GM10847 (cell line): Measurements from ENCODE around the gene DDI1.

ENCODE experiments used
- POLR2A ChIP-seq: IDR thresholded peaks from 2 replicates; pipeline ENCODE4 v1.6.1; 2011; ENCODE audit not compliant: insufficient read length; ENCODE audit errors: extremely low read depth

DDI1 gene

GRCh38 chr11:104060004-104060794 is 23.8 kb downstream of the DDI1 start:
- TF ChIP-seq POLR2A, result no peak

- no peak for TF ChIP-seq POLR2A
Measured at GRCh38 chr11:104060820-104061219, 24.4 kb downstream of the DDI1 start.

GRCh38 chr11:104061853-104062521 is 25.5 kb downstream of the DDI1 start:
- TF ChIP-seq POLR2A, result no peak

GRCh38 chr11:104064034-104064630 is 27.7 kb downstream of the DDI1 start:
- TF ChIP-seq POLR2A, result no peak

- TF ChIP-seq POLR2A, result no peak
Measured at GRCh38 chr11:104067534-104067933, 31.1 kb downstream of the DDI1 start.

GRCh38 chr11:104073950-104074705 is 37.7 kb downstream of the DDI1 start:
- no peak for TF ChIP-seq POLR2A

- TF ChIP-seq POLR2A, result no peak
Measured at GRCh38 chr11:104075091-104075490, 38.7 kb downstream of the DDI1 start.

GRCh38 chr11:104075706-104076105 is 39.3 kb downstream of the DDI1 start:
- TF ChIP-seq POLR2A, result no peak

GRCh38 chr11:104076455-104076854 is 40.0 kb downstream of the DDI1 start:
- no peak for TF ChIP-seq POLR2A

- TF ChIP-seq POLR2A, result no peak
Measured at GRCh38 chr11:104078245-104078644, 41.8 kb downstream of the DDI1 start.

GRCh38 chr11:104078995-104079394 is 42.6 kb downstream of the DDI1 start:
- no peak for TF ChIP-seq POLR2A

GRCh38 chr11:104086621-104087020 is 50.2 kb downstream of the DDI1 start:
- TF ChIP-seq POLR2A, result no peak
